ENCODE results near the gene SLFN14.

GRCh38 chr17:35536664-35537171 lies 23.9 kb downstream of the SLFN14 start:
- TF ChIP-seq ZNF146 (tag by site-specific recombination; IDR thresholded peaks at IDR 0.05) (no peak), KLF8 (tag by site-specific recombination; IDR thresholded peaks at IDR 0.05) (no peak), CTCF (tag by site-specific recombination; IDR thresholded peaks at IDR 0.05) (no peak), ZNF558 (tag by site-specific recombination; IDR thresholded peaks at IDR 0.05) (no peak), SP7 (tag by site-specific recombination; IDR thresholded peaks at IDR 0.05) (no peak), ZNF274 (IDR thresholded peaks at IDR 0.05; ENCODE audit: low read length) (no peak), ZNF274 (tag by site-specific recombination; IDR thresholded peaks at IDR 0.05; ENCODE audit: borderline replicate concordance) (no peak), GLIS1 (tag by site-specific recombination; IDR thresholded peaks at IDR 0.05) (no peak)
